Measurements from ENCODE around the gene SLF2.
A peak's percentile ranks its signal among the peaks of the same experiment; 100 is the strongest.

SLF2 gene

DNA sequence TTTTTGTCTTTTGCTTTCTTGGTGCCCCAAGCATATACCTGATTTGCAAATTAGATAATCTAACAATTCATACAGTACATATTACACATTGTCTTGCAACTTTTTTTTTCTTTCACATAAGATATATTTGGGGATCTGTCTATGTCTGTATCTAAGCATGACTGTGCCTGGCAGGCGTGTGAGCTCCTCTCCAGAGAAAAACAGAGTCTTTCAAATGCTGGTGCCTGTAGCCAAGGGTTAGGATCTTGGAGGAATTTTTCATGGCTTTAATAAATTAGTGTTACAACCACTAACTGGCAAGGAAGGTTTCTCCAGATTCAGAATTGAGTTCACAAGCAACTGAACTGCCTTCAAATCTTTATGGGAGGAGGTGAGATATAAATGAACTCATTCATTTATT is 14.8 kb upstream of the SLF2 start:
- H3K36me3 ChIP-seq (ENCODE audit: insufficient read depth): no peaks in the 10 kb centered on the region
- H3K4me1 ChIP-seq (ENCODE audit: low read depth, poor library complexity, severe bottlenecking): peaks cover 19% of the 10 kb centered on the region
- no peaks in the 10 kb centered on the region for H4K20me1 ChIP-seq (ENCODE audit: insufficient read depth)
- no peak overlapping the region for H3K4me3 ChIP-seq (IDR thresholded peaks at IDR 0.05; ENCODE audit: insufficient read depth, low read depth, low read length)
- no peak overlapping the region for H3K9ac ChIP-seq
- no peak overlapping the region for H3K27ac ChIP-seq
- H3K4me2 ChIP-seq: no peak overlapping the region
- no peak overlapping the region for H2AFZ ChIP-seq (ENCODE audit: low read depth)
- no peaks in the 10 kb centered on the region for H3K79me2 ChIP-seq (ENCODE audit: insufficient read depth, low read depth)
- TF ChIP-seq, protein P1, sequence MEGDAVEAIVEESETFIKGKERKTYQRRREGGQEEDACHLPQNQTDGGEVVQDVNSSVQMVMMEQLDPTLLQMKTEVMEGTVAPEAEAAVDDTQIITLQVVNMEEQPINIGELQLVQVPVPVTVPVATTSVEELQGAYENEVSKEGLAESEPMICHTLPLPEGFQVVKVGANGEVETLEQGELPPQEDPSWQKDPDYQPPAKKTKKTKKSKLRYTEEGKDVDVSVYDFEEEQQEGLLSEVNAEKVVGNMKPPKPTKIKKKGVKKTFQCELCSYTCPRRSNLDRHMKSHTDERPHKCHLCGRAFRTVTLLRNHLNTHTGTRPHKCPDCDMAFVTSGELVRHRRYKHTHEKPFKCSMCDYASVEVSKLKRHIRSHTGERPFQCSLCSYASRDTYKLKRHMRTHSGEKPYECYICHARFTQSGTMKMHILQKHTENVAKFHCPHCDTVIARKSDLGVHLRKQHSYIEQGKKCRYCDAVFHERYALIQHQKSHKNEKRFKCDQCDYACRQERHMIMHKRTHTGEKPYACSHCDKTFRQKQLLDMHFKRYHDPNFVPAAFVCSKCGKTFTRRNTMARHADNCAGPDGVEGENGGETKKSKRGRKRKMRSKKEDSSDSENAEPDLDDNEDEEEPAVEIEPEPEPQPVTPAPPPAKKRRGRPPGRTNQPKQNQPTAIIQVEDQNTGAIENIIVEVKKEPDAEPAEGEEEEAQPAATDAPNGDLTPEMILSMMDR (conservative IDR thresholded peaks at IDR 0.05; ENCODE audit: low read depth, low read length): no peak
- peaks cover 12% of the 10 kb centered on the region for H3K27me3 ChIP-seq (ENCODE audit: insufficient read depth, low read depth)

DNA sequence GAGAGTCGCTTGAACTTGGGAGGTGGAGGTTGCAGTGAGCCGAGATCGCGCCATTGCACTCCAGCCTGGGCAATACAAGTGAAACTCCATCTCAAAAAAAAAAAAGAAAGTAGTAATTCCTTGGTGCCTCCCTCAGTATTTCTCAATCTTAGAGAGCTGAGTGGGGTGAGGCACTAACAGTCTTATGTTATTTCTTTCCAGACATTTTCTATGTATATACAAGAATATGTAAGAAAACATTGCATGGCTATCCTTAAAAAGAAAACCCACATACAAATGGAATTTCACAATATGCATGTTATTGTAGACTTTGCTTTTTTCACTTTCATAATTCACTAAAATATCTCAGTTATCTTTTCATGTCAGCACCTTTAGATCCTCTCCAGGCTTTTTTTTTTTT is 13.6 kb upstream of the SLF2 start:
- Histone ChIP-seq H4K20me1 (ENCODE audit: insufficient read depth) (no peaks in the 10 kb centered on the region), H3K27ac (no peak overlapping the region), H3K36me3 (ENCODE audit: insufficient read depth) (no peaks in the 10 kb centered on the region), H3K27me3 (ENCODE audit: insufficient read depth, low read depth) (peaks cover 22% of the 10 kb centered on the region), H3K79me2 (ENCODE audit: insufficient read depth, low read depth) (no peaks in the 10 kb centered on the region), H3K4me2 (peak overlapping the region; percentile 56; the same call in 1 of the 2 replicates), H3K4me3 (IDR thresholded peaks at IDR 0.05; ENCODE audit: insufficient read depth, low read depth, low read length) (no peak overlapping the region), H3K9ac (no peak overlapping the region), H3K4me1 (ENCODE audit: low read depth, poor library complexity, severe bottlenecking) (peaks cover 23% of the 10 kb centered on the region), H2AFZ (ENCODE audit: low read depth) (no peak overlapping the region)
- TF ChIP-seq, protein P1 (conservative IDR thresholded peaks at IDR 0.05; ENCODE audit: low read depth, low read length): no peak

DNA sequence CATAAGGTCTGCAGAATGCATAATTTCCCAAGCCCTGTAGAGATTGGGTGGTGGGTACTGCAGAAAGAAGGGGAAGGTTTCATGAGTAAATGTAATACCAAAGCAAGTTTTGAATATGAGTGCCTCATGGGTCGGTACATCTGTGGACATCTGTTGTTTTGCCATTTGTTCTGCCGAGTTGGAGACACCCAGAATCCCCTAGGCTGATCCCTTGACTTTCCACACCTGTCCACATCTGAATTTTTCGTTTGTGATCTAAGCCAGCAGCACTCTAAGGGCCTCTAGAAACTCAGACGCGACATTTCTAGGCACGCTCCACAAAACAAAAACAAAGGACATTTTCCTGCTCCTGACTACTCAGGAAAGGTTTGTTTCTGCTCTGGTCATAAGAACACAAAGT is 11.7 kb upstream of the SLF2 start:
- Histone ChIP-seq H3K4me3 (IDR thresholded peaks at IDR 0.05; ENCODE audit: insufficient read depth, low read depth, low read length) (no peak overlapping the region), H3K79me2 (ENCODE audit: insufficient read depth, low read depth) (no peaks in the 10 kb centered on the region), H3K9ac (no peak overlapping the region), H2AFZ (ENCODE audit: low read depth) (no peak overlapping the region), H3K4me1 (ENCODE audit: low read depth, poor library complexity, severe bottlenecking) (peaks cover 42% of the 10 kb centered on the region), H4K20me1 (ENCODE audit: insufficient read depth) (no peaks in the 10 kb centered on the region), H3K27ac (no peak overlapping the region), H3K27me3 (ENCODE audit: insufficient read depth, low read depth) (peaks cover 28% of the 10 kb centered on the region), H3K36me3 (ENCODE audit: insufficient read depth) (no peaks in the 10 kb centered on the region), H3K4me2 (no peak overlapping the region)
- TF ChIP-seq, protein P1 (conservative IDR thresholded peaks at IDR 0.05; ENCODE audit: low read depth, low read length): no peak

DNA sequence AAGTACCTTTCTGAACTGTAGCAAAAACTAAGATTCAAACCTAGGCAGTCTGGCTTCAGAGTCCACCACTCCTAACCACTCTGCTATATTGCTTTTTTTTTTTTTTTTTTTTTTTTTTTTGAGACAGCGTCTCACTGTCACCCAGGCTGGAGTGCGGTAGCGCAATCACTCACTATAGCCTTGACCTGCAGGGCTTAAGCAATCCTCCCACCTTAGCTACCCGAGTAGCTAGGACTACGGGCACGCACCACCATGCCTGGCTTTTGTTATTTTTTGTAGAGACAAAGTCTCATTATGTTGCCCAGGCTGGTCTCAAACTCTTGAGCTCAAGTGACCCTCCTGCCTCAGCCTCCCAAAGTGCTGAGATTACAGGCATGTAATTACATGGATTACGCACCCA is 10.1 kb upstream of the SLF2 start:
- H3K36me3 ChIP-seq (ENCODE audit: insufficient read depth): no peaks in the 10 kb centered on the region
- no peak overlapping the region for H3K4me2 ChIP-seq
- H4K20me1 ChIP-seq (ENCODE audit: insufficient read depth): no peaks in the 10 kb centered on the region
- peaks cover 53% of the 10 kb centered on the region for H3K4me1 ChIP-seq (ENCODE audit: low read depth, poor library complexity, severe bottlenecking)
- no peaks in the 10 kb centered on the region for H3K79me2 ChIP-seq (ENCODE audit: insufficient read depth, low read depth)
- no peak overlapping the region for H3K27ac ChIP-seq
- TF ChIP-seq, protein P1 (conservative IDR thresholded peaks at IDR 0.05; ENCODE audit: low read depth, low read length): no peak
- peaks cover 32% of the 10 kb centered on the region for H3K27me3 ChIP-seq (ENCODE audit: insufficient read depth, low read depth)
- H2AFZ ChIP-seq (ENCODE audit: low read depth): no peak overlapping the region
- H3K9ac ChIP-seq: no peak overlapping the region
- H3K4me3 ChIP-seq (IDR thresholded peaks at IDR 0.05; ENCODE audit: insufficient read depth, low read depth, low read length): no peak overlapping the region
